ENCODE data around the gene CAMSAP1.

DNA sequence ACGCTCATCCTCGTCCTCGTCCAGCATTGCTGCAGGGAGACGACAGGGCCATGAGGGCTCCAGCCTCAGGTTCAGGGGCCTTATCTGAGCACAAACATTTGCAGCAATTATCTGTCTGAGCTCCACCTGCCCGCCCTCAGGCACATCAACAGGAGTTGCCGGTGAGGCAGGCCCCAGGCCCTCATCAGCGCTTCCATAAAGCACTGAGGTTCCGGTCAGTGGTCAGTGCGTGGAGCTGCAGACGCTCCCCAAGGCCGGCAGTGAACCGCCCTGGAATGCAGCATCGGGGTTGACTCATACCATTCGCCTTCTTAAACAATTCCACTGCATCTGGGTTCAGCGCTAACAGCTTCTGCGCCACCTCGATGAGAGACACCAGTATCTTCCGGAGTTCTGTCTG is 38.6 kb upstream of the CAMSAP1 start:
- TF ChIP-seq ZNF140 (tag by site-specific recombination; IDR thresholded peaks at IDR 0.05) (no peak), ZNF10 (tag by site-specific recombination; IDR thresholded peaks at IDR 0.05) (no peak), ZBTB1 (tag by site-specific recombination; IDR thresholded peaks at IDR 0.05) (no peak), ZFP3 (tag by site-specific recombination; IDR thresholded peaks at IDR 0.05; ENCODE audit: low read depth) (no peak)
- TF ChIP-seq, protein P1, sequence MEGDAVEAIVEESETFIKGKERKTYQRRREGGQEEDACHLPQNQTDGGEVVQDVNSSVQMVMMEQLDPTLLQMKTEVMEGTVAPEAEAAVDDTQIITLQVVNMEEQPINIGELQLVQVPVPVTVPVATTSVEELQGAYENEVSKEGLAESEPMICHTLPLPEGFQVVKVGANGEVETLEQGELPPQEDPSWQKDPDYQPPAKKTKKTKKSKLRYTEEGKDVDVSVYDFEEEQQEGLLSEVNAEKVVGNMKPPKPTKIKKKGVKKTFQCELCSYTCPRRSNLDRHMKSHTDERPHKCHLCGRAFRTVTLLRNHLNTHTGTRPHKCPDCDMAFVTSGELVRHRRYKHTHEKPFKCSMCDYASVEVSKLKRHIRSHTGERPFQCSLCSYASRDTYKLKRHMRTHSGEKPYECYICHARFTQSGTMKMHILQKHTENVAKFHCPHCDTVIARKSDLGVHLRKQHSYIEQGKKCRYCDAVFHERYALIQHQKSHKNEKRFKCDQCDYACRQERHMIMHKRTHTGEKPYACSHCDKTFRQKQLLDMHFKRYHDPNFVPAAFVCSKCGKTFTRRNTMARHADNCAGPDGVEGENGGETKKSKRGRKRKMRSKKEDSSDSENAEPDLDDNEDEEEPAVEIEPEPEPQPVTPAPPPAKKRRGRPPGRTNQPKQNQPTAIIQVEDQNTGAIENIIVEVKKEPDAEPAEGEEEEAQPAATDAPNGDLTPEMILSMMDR (tag by site-specific recombination; IDR thresholded peaks at IDR 0.05): no peak
- TF ChIP-seq, protein P2, sequence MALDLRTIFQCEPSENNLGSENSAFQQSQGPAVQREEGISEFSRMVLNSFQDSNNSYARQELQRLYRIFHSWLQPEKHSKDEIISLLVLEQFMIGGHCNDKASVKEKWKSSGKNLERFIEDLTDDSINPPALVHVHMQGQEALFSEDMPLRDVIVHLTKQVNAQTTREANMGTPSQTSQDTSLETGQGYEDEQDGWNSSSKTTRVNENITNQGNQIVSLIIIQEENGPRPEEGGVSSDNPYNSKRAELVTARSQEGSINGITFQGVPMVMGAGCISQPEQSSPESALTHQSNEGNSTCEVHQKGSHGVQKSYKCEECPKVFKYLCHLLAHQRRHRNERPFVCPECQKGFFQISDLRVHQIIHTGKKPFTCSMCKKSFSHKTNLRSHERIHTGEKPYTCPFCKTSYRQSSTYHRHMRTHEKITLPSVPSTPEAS (tag by site-specific recombination; IDR thresholded peaks at IDR 0.05): no peak
